ENCODE measurements around the gene PRICKLE4.
A peak's percentile ranks its signal among the peaks of the same experiment; 100 is the strongest.

Gene PRICKLE4

GRCh38 chr6:41768545-41769308 lies 11.9 kb upstream of the PRICKLE4 start:
- peak; percentile 62 for DNase-seq
- in situ Hi-C loops (cut with MboI; ENCODE audit: low pct_unique_long_range_greater_than_20kb, low sequenced_read_pairs), result no loop called here

DNA sequence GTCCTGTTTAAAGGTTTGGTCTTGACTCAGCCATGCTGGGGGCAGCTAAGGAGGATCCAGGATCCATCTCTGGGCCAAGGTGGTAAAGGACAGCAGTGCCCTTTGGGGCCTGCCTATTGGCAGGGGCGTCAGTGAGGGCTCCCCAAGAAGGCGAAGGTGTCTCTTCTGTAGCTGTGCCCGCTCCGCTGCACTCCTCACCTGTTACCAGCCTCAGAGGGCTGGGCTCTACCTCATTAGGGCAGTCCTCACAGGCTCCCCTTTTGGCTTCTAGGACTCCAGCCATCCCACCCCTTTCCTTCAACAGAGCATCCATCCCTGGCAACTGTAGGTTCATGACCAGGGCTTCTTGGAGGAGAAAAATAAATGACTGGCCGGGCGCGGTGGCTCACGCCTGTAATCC lies 11.2 kb upstream of the PRICKLE4 start:
- in situ Hi-C loops (cut with MboI; ENCODE audit: low pct_unique_long_range_greater_than_20kb, low sequenced_read_pairs), result no loop called here
- no peak for DNase-seq

DNA sequence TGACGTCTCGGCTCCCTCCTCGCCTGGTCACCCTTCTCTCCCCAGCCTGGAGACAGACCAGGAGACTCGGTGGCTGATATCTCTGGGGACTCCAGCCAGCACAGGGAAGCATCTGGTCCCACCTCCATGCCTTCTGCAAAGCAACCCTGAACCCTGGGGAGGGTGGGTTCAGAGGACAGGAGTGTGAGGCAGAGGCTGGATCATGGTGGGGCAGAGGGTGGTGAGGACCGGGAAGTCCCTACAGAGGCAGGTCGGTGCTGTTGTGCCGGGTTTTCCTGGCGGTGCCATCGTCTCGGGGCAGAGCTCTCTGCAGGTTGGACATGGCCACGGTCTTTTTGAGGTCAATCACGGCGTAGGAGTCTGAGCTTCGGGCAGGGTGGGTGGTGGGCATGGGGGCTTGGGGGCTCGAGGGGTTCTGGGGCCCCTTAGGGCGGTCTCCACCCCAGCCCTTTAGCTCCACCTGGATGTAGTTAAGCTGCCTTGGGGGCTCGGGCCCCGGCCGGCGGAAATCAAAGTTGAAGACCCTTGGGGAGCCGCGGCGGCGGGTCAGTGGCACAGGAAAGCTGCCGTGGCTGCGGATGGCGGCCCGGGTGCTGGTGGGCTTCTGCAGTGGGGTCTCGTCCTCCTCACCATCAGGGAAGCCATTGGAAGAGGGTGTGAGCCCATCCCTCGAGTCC lies 10.1 kb upstream of the PRICKLE4 start:
- no peak for DNase-seq
- in situ Hi-C loops (cut with MboI; ENCODE audit: low pct_unique_long_range_greater_than_20kb, low sequenced_read_pairs), result no loop called here

DNA sequence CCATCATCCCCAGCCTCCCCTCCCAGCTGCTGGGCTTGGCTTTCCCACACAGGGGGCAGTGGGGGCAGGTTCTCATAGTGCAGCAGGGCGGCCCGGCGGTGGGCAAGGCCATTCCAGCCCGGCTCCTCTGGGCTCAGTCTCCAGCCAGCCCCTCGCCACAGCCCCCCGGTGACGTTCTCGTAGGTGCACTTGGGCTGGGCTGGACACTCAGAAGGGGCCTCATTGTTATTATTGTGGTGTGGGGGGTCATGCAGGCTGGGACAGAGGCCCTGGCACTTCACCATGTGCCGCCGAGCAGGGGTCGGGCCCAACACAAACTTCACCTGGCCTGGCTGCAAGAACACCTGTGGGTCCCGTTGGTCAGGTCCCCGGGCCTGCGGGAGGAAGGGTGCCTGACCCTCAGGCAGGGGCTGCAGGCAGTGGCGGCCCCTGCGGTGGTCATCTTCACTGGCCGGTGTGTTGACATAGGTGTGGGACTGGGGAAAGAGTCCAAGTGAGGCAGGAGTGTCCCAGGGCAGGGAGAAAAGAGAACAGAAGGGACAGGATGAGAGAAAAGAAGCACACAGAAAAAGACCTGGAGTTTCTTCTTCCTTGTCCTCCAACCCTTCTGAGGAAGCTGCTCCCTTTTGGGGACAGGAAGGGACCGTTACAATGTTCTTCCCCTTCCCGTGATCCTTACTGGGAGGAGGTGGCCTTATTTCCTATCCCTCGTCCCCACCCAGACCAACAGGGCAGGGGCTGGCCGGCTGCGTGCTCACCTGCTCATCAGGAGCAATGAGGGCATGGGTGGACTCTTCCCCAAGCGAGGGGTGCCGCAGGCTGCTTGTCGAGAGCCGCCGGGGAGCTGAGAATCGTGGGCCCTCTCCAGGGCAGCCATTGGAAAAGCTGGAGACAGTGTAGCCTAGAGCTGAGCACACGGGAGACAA lies 9.3 kb upstream of the PRICKLE4 start:
- in situ Hi-C loops (cut with MboI; ENCODE audit: low pct_unique_long_range_greater_than_20kb, low sequenced_read_pairs), result no loop called here
- no peak for DNase-seq

GRCh38 chr6:41774841-41775240 lies 5.7 kb upstream of the PRICKLE4 start:
- no peak for DNase-seq
- in situ Hi-C loops (cut with MboI; ENCODE audit: low pct_unique_long_range_greater_than_20kb, low sequenced_read_pairs), result no loop called here

DNA sequence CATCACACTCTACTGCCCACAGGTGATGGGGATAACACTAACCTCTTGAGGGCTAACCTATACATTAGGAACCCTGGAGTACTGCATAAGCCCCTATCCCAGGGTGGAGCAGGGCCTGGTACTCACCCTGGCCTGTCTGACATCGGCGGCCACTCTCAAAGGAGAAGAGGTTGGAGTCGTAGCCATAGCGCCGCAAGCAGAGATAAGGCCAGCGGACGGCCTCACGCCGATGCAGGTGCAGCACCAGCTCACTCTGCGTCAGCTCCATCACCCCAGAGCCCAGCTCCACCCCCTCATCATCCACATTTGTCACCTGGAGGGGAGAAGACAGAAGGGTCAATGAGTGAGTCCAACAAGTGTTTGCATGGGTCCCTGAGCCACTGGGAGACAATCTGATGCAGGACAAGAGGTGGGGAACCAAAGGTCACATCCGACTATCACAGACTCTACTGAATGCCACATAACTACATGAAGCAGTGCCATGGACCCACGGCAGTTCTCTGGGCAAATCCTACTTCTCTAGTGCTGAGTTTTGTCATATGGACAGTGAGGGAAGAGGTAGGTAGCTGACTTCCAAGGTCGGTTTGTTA lies 5.2 kb upstream of the PRICKLE4 start:
- DNase-seq, result no peak
- in situ Hi-C loops (cut with MboI; ENCODE audit: low pct_unique_long_range_greater_than_20kb, low sequenced_read_pairs), result no loop called here

DNA sequence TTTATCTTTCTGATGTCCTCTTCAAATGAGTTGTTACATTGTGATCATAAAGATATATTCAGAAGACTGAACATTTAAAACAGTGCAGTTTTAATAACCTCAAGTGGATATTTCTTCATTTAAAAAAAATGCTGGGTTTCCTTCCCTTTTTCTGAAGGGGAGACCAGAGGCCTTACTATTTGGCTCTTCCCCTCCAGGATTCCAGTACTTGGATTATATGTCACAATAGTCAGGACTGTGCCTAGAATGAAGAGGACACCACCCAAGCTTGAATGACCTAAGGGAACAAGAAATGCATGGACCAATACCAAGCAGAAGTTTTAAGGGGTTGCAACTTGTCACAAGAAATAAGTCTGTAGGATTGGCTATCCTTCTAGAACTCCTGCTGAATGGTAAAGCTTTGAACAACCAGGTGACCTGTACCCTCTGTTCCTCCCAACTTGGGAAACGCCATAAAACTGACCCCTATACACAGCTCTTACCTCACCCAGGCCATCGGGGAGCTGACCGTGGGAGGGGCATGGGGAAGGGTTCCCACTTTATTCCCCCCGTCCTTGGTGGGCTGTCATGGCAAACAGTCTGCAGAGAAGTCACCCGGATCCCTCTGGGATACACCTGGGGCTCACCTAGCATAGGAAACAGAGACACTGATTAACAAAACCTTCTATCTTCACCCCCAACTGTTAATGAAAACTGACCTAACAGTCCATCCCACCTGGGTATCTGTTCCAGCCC lies 2.9 kb upstream of the PRICKLE4 start:
- in situ Hi-C loops (cut with MboI; ENCODE audit: low pct_unique_long_range_greater_than_20kb, low sequenced_read_pairs), result no loop called here
- peak; percentile 25 for DNase-seq

DNA sequence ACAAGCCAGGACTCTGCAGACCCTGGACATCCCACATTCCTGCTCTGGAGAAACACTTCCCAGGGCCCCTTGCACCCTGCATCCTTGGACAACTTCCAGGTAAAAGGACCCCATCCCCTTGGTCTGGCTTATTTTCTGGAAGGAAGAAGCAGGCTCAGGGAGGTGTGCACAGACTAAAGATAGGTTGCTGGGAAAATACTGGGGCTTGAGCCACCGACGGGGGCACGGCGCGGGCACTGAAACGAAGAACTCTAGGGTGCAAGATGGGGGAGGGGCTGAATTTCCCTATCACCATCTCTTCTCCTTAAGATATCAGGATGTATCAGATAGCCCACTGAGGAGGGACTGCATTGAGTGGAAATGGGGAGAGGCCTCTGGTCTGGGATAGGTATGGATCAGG lies 1.7 kb upstream of the PRICKLE4 start:
- in situ Hi-C loops (cut with MboI; ENCODE audit: low pct_unique_long_range_greater_than_20kb, low sequenced_read_pairs), result no loop called here
- DNase-seq, result no peak

DNA sequence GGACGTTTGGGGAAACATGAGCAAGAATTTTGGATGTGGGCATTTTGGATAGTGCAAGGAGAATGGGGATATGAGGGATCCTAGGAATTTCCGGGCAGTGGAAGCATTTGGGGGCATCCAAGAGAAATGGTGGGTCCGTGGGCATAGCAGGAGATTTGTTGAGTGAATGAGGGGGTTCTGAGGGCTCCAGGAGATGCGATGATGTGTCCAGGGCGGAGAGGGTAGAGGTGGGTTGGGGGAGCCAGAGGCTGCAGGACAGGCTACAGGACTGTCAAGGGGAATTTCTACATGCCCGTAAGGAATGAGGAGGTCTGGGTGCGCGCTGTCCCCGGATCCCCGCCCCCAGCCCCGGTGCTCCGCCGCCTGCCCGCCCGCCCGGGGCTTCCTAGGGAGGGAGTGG lies 1.2 kb upstream of the PRICKLE4 start:
- in situ Hi-C loops (cut with MboI; ENCODE audit: low pct_unique_long_range_greater_than_20kb, low sequenced_read_pairs), result no loop called here
- no peak for DNase-seq

GRCh38 chr6:41779788-41780550 lies 613 bp upstream of the PRICKLE4 start, which contains the start of gene FRS3:
TSS of gene FRS3 (minus strand) at chr6:41779900. CDS start at chr6:41776987, 2,913 bp downstream.
- in situ Hi-C loops (cut with MboI; ENCODE audit: low pct_unique_long_range_greater_than_20kb, low sequenced_read_pairs), result loop anchor here (10.0 kb wide), 1 partner anchor 265 kb away; no protein-coding TSS in a partner anchor

GRCh38 chr6:41781366-41781730 lies 766 bp downstream of the PRICKLE4 start:
- in situ Hi-C loops (cut with MboI; ENCODE audit: low pct_unique_long_range_greater_than_20kb, low sequenced_read_pairs), result loop anchor here (10.0 kb wide), 1 partner anchor 263 kb away; no protein-coding TSS in a partner anchor
- peak; percentile 46 for DNase-seq

More at GRCh38 chr6:41779788-41780550, 613 bp upstream of the PRICKLE4 start, which contains the start of gene FRS3:
- peak; percentile 96 for DNase-seq

- in situ Hi-C loops (cut with MboI; ENCODE audit: low pct_unique_long_range_greater_than_20kb, low sequenced_read_pairs), result loop anchor here (10.0 kb wide), 1 partner anchor 262 kb away; no protein-coding TSS in a partner anchor
Observed at GRCh38 chr6:41783106-41783780, 2.7 kb downstream of the PRICKLE4 start.

DNA sequence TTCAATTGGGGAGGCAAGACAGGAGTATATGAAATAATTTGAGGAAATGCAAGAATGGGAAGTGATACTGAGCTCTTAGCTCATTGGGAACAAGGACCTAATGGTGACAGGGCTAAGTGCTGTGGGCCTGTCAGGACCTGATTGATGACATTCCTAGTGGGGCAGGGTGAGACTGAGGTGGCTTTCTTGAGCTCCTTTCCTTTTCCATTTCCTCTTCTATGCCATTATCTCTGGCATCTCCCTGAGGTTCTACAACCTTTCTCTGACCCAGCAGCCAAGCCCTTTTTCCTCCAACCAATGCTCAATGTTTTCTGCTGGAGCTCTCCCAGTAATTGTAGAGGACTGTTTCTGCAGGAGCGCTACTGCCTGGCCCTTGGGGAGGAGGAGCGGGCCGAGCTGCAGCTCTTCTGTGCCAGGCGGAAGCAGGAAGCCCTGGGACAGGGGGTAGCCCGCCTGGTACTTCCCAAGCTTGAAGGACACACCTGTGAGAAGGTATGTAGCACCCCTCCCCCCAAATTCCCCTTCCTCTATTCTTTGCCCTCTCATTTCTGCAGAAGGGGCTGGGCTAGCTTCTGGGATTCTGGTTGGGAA lies 4.1 kb downstream of the PRICKLE4 start:
- in situ Hi-C loops (cut with MboI; ENCODE audit: low pct_unique_long_range_greater_than_20kb, low sequenced_read_pairs), result loop anchor here (10.0 kb wide), 1 partner anchor 260 kb away; no protein-coding TSS in a partner anchor
- DNase-seq, result peak; percentile 49

More at GRCh38 chr6:41783106-41783780, 2.7 kb downstream of the PRICKLE4 start:
- DNase-seq, result no peak

GRCh38 chr6:41785254-41785653 lies 4.7 kb downstream of the PRICKLE4 start:
- no peak for DNase-seq
- in situ Hi-C loops (cut with MboI; ENCODE audit: low pct_unique_long_range_greater_than_20kb, low sequenced_read_pairs), result loop anchor here (10.0 kb wide), 1 partner anchor 260 kb away; no protein-coding TSS in a partner anchor

- in situ Hi-C loops (cut with MboI; ENCODE audit: low pct_unique_long_range_greater_than_20kb, low sequenced_read_pairs), result loop anchor here (10.0 kb wide), 1 partner anchor 259 kb away; no protein-coding TSS in a partner anchor
- DNase-seq, result no peak
Observed at GRCh38 chr6:41785689-41786450, 5.3 kb downstream of the PRICKLE4 start.
